ELF-1 (cell line): ENCODE measurements around the gene LCN2.
A peak's percentile ranks its signal among the peaks of the same experiment; 100 is the strongest.

Experiments used
- DNase-seq: peaks from one replicate; pipeline ENCODE4 v3.0.0-alpha.2; 2016; ENCODE audit warnings: low read depth, low spot score

The LCN2 gene

GRCh38 chr9:128167209-128167608, 18.0 kb downstream of the LCN2 start:
- no peak for DNase-seq

GRCh38 chr9:128168731-128169308, 19.6 kb downstream of the LCN2 start:
- DNase-seq, result no peak

- no peak for DNase-seq
Measured at GRCh38 chr9:128169492-128169891, 20.2 kb downstream of the LCN2 start.

GRCh38 chr9:128169925-128170324, 20.7 kb downstream of the LCN2 start:
- DNase-seq, result no peak

- no peak for DNase-seq
Measured at GRCh38 chr9:128174062-128174461, 24.8 kb downstream of the LCN2 start.

GRCh38 chr9:128175102-128175563, 25.9 kb downstream of the LCN2 start:
- no peak for DNase-seq

GRCh38 chr9:128175726-128176125, 26.5 kb downstream of the LCN2 start:
- no peak for DNase-seq

GRCh38 chr9:128178806-128179431, 29.7 kb downstream of the LCN2 start:
- DNase-seq, result no peak

- DNase-seq, result no peak
Measured at GRCh38 chr9:128180001-128180400, 30.7 kb downstream of the LCN2 start.

GRCh38 chr9:128180447-128180846, 31.2 kb downstream of the LCN2 start:
- no peak for DNase-seq

GRCh38 chr9:128181480-128181879, 32.2 kb downstream of the LCN2 start:
- DNase-seq, result peak; percentile 87

GRCh38 chr9:128182893-128183588, 33.8 kb downstream of the LCN2 start:
- DNase-seq, result no peak

GRCh38 chr9:128185979-128186965, 37.0 kb downstream of the LCN2 start:
- no peak for DNase-seq

- DNase-seq, result no peak
Measured at GRCh38 chr9:128187361-128187760, 38.1 kb downstream of the LCN2 start.

- DNase-seq, result no peak
Measured at GRCh38 chr9:128188209-128188608, 39.0 kb downstream of the LCN2 start.

GRCh38 chr9:128190013-128190412, 40.8 kb downstream of the LCN2 start:
- peak; percentile 46 for DNase-seq

GRCh38 chr9:128190516-128191405, 41.5 kb downstream of the LCN2 start:
- DNase-seq, result no peak

GRCh38 chr9:128191406-128192046, 42.3 kb downstream of the LCN2 start, which contains the start of gene CIZ1:
Gene CIZ1 (minus strand): TSS chr9:128191572. CDS start chr9:128190857, 715 bp downstream.
- DNase-seq, result peak; percentile 75

GRCh38 chr9:128192601-128193371, 43.5 kb downstream of the LCN2 start:
- peak; percentile 95 for DNase-seq
